Lower leg skin (tissue), 3 donors: Measurements from ENCODE around the gene USP33.
"Not testable (repeated sequence)": the region's sequence is repeated elsewhere in the genome, so short reads cannot be mapped to it uniquely, and the experiment has no call there.

Experiments
- CTCF ChIP-seq, 3 donors: fragments of 450-650 bp; IDR thresholded peaks; one replicate each; pipeline ENCODE4 v1.5.1; 2016; ENCODE audit warnings: antibody characterized with exemption in 3 of 3, mild to moderate bottlenecking in 3 of 3, moderate library complexity in 2 of 3
- POLR2A ChIP-seq, 2 donors: fragments of 450-650 bp; IDR thresholded peaks; one replicate each; pipeline ENCODE4 v1.6.1; 2016 to 2017; ENCODE audit warnings: antibody characterized with exemption in 2 of 2, mild to moderate bottlenecking in 1 of 2, moderate library complexity in 1 of 2

GRCh38 chr1:77786093-77786741, 26.6 kb upstream of the USP33 start:
- TF ChIP-seq CTCF, POLR2A (IDR thresholded peaks at IDR 0.05): not testable (repeated sequence)
